Cerebellar nuclear complex (tissue), 1 donor: ENCODE measurements around the gene IL32.

ENCODE experiments used
- DNase-seq, 2 experiments: peaks; one replicate each; lab custom pipeline; 2025; lab: John Stamatoyannopoulos, UW

Gene IL32

GRCh38 chr16:3027983-3028715 is 37.3 kb upstream of the IL32 start:
- DNase-seq, result peak; percentile 16 to 51

GRCh38 chr16:3028716-3029319 is 36.6 kb upstream of the IL32 start:
- no peak for DNase-seq

GRCh38 chr16:3029491-3030221 is 35.8 kb upstream of the IL32 start:
- DNase-seq, result no peak

- DNase-seq, result no peak
Observed at GRCh38 chr16:3030222-3031212, 34.9 kb upstream of the IL32 start.

GRCh38 chr16:3032624-3033023 is 32.8 kb upstream of the IL32 start:
- no peak for DNase-seq

- DNase-seq, result no peak
Observed at GRCh38 chr16:3035289-3035971, 30.0 kb upstream of the IL32 start.

GRCh38 chr16:3035972-3036725 is 29.3 kb upstream of the IL32 start:
- DNase-seq, result no peak

GRCh38 chr16:3036726-3037315 is 28.6 kb upstream of the IL32 start, which contains the start of gene BICDL2:
Gene BICDL2 (minus strand): TSS chr16:3036944. CDS start chr16:3035496, 1,448 bp downstream.
- DNase-seq, result no peak

GRCh38 chr16:3038256-3038655 is 27.2 kb upstream of the IL32 start:
- no peak for DNase-seq

GRCh38 chr16:3038896-3039295 is 26.5 kb upstream of the IL32 start:
- DNase-seq, result no peak

- DNase-seq, result no peak
Observed at GRCh38 chr16:3042376-3042775, 23.1 kb upstream of the IL32 start.

- DNase-seq, result no peak
Observed at GRCh38 chr16:3044708-3045107, 20.7 kb upstream of the IL32 start.

GRCh38 chr16:3045758-3046640 is 19.4 kb upstream of the IL32 start, which contains the start of gene MMP25:
Gene MMP25 (plus strand): TSS chr16:3046561. CDS start chr16:3046918, 357 bp downstream.
- DNase-seq, result no peak

GRCh38 chr16:3046641-3047386 is 18.6 kb upstream of the IL32 start:
- no peak for DNase-seq

- no peak for DNase-seq
Observed at GRCh38 chr16:3047387-3047720, 18.1 kb upstream of the IL32 start.

GRCh38 chr16:3049921-3050481 is 15.4 kb upstream of the IL32 start:
- DNase-seq, result no peak

- no peak for DNase-seq
Observed at GRCh38 chr16:3050487-3050886, 15.0 kb upstream of the IL32 start.

GRCh38 chr16:3051009-3051408 is 14.4 kb upstream of the IL32 start:
- no peak for DNase-seq
